Measurements from ENCODE around the gene STX7.

STX7 gene

GRCh38 chr6:132446141-132446854 lies 66.6 kb downstream of the STX7 start:
- Histone ChIP-seq H3K4me2 (ENCODE audit: low read length) (no peak overlapping the region), H4K20me1 (ENCODE audit: insufficient read depth, low read length) (no peaks in the 10 kb centered on the region), H3K9me3 (ENCODE audit: insufficient read depth, low read length) (0 out of 2 replicates have a peak, but pooled peaks cover 5% of the 10 kb centered on the region), H2AFZ (ENCODE audit: low read depth, low read length) (no peak overlapping the region), H3K79me2 (ENCODE audit: low read length) (no peaks in the 10 kb centered on the region), H3K27me3 (ENCODE audit: low read depth, low read length) (no peaks in the 10 kb centered on the region), H3K4me1 (ENCODE audit: low read length) (no peaks in the 10 kb centered on the region), H3K4me3 (ENCODE audit: low read length) (no peak overlapping the region), H3K27ac (ENCODE audit: low read length) (no peak overlapping the region), H3K9ac (ENCODE audit: low read length) (no peak overlapping the region), H3K36me3 (replicated peaks; ENCODE audit: low read depth, low read length) (peaks cover 31% of the 10 kb centered on the region)
- TF ChIP-seq EZH2phosphoT487 (IDR thresholded peaks at IDR 0.05; ENCODE audit: low read depth) (no peak), CTCF (IDR thresholded peaks at IDR 0.05; ENCODE audit: low read depth, low read length) (no peak)

GRCh38 chr6:132445201-132445951 lies 67.5 kb downstream of the STX7 start:
- no peaks in the 10 kb centered on the region for H3K4me1 ChIP-seq (ENCODE audit: low read length)
- no peak overlapping the region for H3K4me2 ChIP-seq (ENCODE audit: low read length)
- H3K9ac ChIP-seq (ENCODE audit: low read length) = no peak overlapping the region
- H4K20me1 ChIP-seq (ENCODE audit: insufficient read depth, low read length) = no peaks in the 10 kb centered on the region
- H3K4me3 ChIP-seq (ENCODE audit: low read length) = no peak overlapping the region
- 0 out of 2 replicates have a peak, but pooled peaks cover 5% of the 10 kb centered on the region for H3K9me3 ChIP-seq (ENCODE audit: insufficient read depth, low read length)
- TF ChIP-seq CTCF (IDR thresholded peaks at IDR 0.05; ENCODE audit: low read depth, low read length) (no peak), EZH2phosphoT487 (IDR thresholded peaks at IDR 0.05; ENCODE audit: low read depth) (no peak)
- no peak overlapping the region for H2AFZ ChIP-seq (ENCODE audit: low read depth, low read length)
- H3K36me3 ChIP-seq (replicated peaks; ENCODE audit: low read depth, low read length) = peaks cover 26% of the 10 kb centered on the region
- no peaks in the 10 kb centered on the region for H3K79me2 ChIP-seq (ENCODE audit: low read length)
- no peak overlapping the region for H3K27ac ChIP-seq (ENCODE audit: low read length)
- H3K27me3 ChIP-seq (ENCODE audit: low read depth, low read length) = no peaks in the 10 kb centered on the region

- Histone ChIP-seq H3K36me3 (replicated peaks; ENCODE audit: low read depth, low read length) (peaks cover 20% of the 10 kb centered on the region), H2AFZ (ENCODE audit: low read depth, low read length) (no peak overlapping the region), H3K4me3 (ENCODE audit: low read length) (no peak overlapping the region), H3K4me2 (ENCODE audit: low read length) (no peak overlapping the region), H3K79me2 (ENCODE audit: low read length) (no peaks in the 10 kb centered on the region), H3K9me3 (ENCODE audit: insufficient read depth, low read length) (0 out of 2 replicates have a peak, but pooled peaks cover 5% of the 10 kb centered on the region), H3K4me1 (ENCODE audit: low read length) (no peaks in the 10 kb centered on the region), H4K20me1 (ENCODE audit: insufficient read depth, low read length) (no peaks in the 10 kb centered on the region), H3K27ac (ENCODE audit: low read length) (no peak overlapping the region), H3K27me3 (ENCODE audit: low read depth, low read length) (no peaks in the 10 kb centered on the region), H3K9ac (ENCODE audit: low read length) (no peak overlapping the region)
- no peak for TF ChIP-seq EZH2phosphoT487 (IDR thresholded peaks at IDR 0.05; ENCODE audit: low read depth)
- TF ChIP-seq CTCF (IDR thresholded peaks at IDR 0.05; ENCODE audit: low read depth, low read length) = no peak
These were observed 69.7 kb downstream of the STX7 start for GRCh38 chr6:132443206-132443605.

GRCh38 chr6:132430110-132430509 lies 82.8 kb downstream of the STX7 start:
- Histone ChIP-seq H2AFZ (ENCODE audit: low read depth, low read length) (no peak overlapping the region), H3K9me3 (ENCODE audit: insufficient read depth, low read length) (no peaks in the 10 kb centered on the region), H3K4me3 (ENCODE audit: low read length) (no peak overlapping the region), H3K9ac (ENCODE audit: low read length) (no peak overlapping the region), H3K36me3 (replicated peaks; ENCODE audit: low read depth, low read length) (no peaks in the 10 kb centered on the region), H3K79me2 (ENCODE audit: low read length) (no peaks in the 10 kb centered on the region), H3K4me1 (ENCODE audit: low read length) (no peaks in the 10 kb centered on the region), H3K27ac (ENCODE audit: low read length) (no peak overlapping the region), H3K4me2 (ENCODE audit: low read length) (no peak overlapping the region), H3K27me3 (ENCODE audit: low read depth, low read length) (no peaks in the 10 kb centered on the region), H4K20me1 (ENCODE audit: insufficient read depth, low read length) (no peaks in the 10 kb centered on the region)
- no peak for TF ChIP-seq EZH2phosphoT487 (IDR thresholded peaks at IDR 0.05; ENCODE audit: low read depth)
- TF ChIP-seq CTCF (IDR thresholded peaks at IDR 0.05; ENCODE audit: low read depth, low read length) = no peak
